Lung (tissue), 12 donors: ENCODE data around the gene HES5. TPM values are rescaled to one million over a fixed set of nuclear protein-coding genes. Genes with fewer than 3 reads are reported as not detected.

Experiments used
- ATAC-seq: fragments of 200-7000 bp; cut with Tn5 transposase; one replicate; pipeline ENCODE4 v1.9.1; 2020; ENCODE audit warnings: moderate number of reproducible peaks; ENCODE audit not compliant: insufficient read depth, low FRiP score
- DNase-seq, 3 donors: peaks; one replicate each; pipeline ENCODE4 v3.0.0-alpha.2; 2013 to 2017
- H3K27ac ChIP-seq, 2 donors: one replicate each; pipeline ENCODE4 v1.5.1; 2013; ENCODE audit warnings: mild to moderate bottlenecking in 2 of 2, moderate library complexity in 2 of 2, control low read depth in 1 of 2, inconsistent platforms in 1 of 2, low read depth in 1 of 2, low read length in 1 of 2
- H3K27me3 ChIP-seq, 3 donors: one replicate each; pipeline ENCODE4 v1.5.1; 2013; ENCODE audit warnings: low read length in 2 of 3; ENCODE audit not compliant: control insufficient read depth in 3 of 3, insufficient read depth in 3 of 3
- H3K36me3 ChIP-seq, 4 donors: one replicate each; pipeline ENCODE4 v1.5.1; 2013; ENCODE audit warnings: low read length in 4 of 4, mild to moderate bottlenecking in 1 of 4, moderate library complexity in 1 of 4; ENCODE audit not compliant: control insufficient read depth in 4 of 4, insufficient read depth in 4 of 4
- H3K4me1 ChIP-seq, 5 donors: one replicate each; pipeline ENCODE4 v1.5.1; 2013; ENCODE audit warnings: low read length in 5 of 5, mild to moderate bottlenecking in 2 of 5, moderate library complexity in 1 of 5; ENCODE audit not compliant: control insufficient read depth in 5 of 5, insufficient read depth in 5 of 5
- H3K4me3 ChIP-seq: one replicate; pipeline ENCODE4 v1.5.1; 2013; ENCODE audit warnings: mild to moderate bottlenecking, control low read depth, moderate library complexity
- H3K9ac ChIP-seq, 2 donors: one replicate each; pipeline ENCODE4 v1.5.1; 2013; ENCODE audit warnings: low read length in 2 of 2, control low read depth in 1 of 2; ENCODE audit not compliant: insufficient read depth in 1 of 2
- H3K9me3 ChIP-seq, 4 donors: one replicate each; pipeline ENCODE4 v1.5.1; 2013; ENCODE audit warnings: low read length in 3 of 4, mild to moderate bottlenecking in 1 of 4, moderate library complexity in 1 of 4; ENCODE audit not compliant: control insufficient read depth in 4 of 4, insufficient read depth in 3 of 4
- CTCF ChIP-seq: IDR thresholded peaks from 2 replicates; pipeline ENCODE4 v1.5.1; 2012; ENCODE audit warnings: mild to moderate bottlenecking; ENCODE audit errors: control extremely low read depth, extremely low read depth
- WGBS, 2 donors: extraction: QIAGEN DNeasy Blood & Tissue Kit; methylation state at CpG; one replicate each; pipeline ENCODE4 v1.1.7; 2013; 5-methylcytosine and 5-hydroxymethylcytosine counted together
- polyA plus RNA-seq, 2 donors: library from polyadenylated mRNA; stranded (reverse); fragments of 200-250 nt; gene quantifications; one replicate each; pipeline ENCODE4 v1.2.1, GENCODE V29; 2013
- total RNA-seq, 2 donors: library from RNA; depleted of rRNA in 1 of 2; stranded (reverse); fragments of >200 nt in 1 of 2; gene quantifications; one replicate each; pipeline ENCODE4 v1.2.1, GENCODE V29; 2014 to 2021
- donor health status: control.
- donor health status: control.
- donor health status: Bipolar disorder and iron deficiency.
- donor health status: healthy.
- donor health status: DM: yes; HTN: yes; CAD: no.

Gene HES5
- total and polyA plus RNA-seq, 4 donors: 0.16 to 1.00 (median 0.36) TPM

GRCh38 chr1:2544093-2544874 is 14.2 kb upstream of the HES5 start:
- ATAC-seq (no peak), DNase-seq (no peak)
- H3K9ac ChIP-seq: no peak overlapping the region
- H3K27ac ChIP-seq: no peak overlapping the region
- no peaks in the 10 kb centered on the region for H3K9me3 ChIP-seq
- H3K36me3 ChIP-seq: no peaks in the 10 kb centered on the region
- H3K4me3 ChIP-seq: no peak overlapping the region
- 57 to 69% methylated on average over 26 of the region's 26 CpGs for WGBS, 2 donors
- H3K27me3 ChIP-seq: no peaks in the 10 kb centered on the region
- H3K4me1 ChIP-seq: peaks cover 2 to 53% (median 16%) of the 10 kb centered on the region in 5 donors
- TF ChIP-seq CTCF: no peak

- Histone ChIP-seq H3K36me3 (no peaks in the 10 kb centered on the region), H3K27ac (no peak overlapping the region), H3K9me3 (no peaks in the 10 kb centered on the region), H3K4me3 (no peak overlapping the region), H3K4me1 (peaks cover 2 to 47% (median 13%) of the 10 kb centered on the region in 5 donors), H3K27me3 (no peaks in the 10 kb centered on the region), H3K9ac (no peak overlapping the region)
- ATAC-seq: no peak
- WGBS, 2 donors: 27 to 45% methylated on average over 25 to 26 of the region's 26 CpGs
- peak in 1 of 3 donors; percentile 54 for DNase-seq
- no peak for TF ChIP-seq CTCF
Observed at GRCh38 chr1:2543543-2544092, 13.6 kb upstream of the HES5 start.

- no peak overlapping the region for H3K9ac ChIP-seq
- H3K27me3 ChIP-seq: peaks cover 0 to 5% (median 0%) of the 10 kb centered on the region in 3 donors
- DNase-seq: no peak
- ATAC-seq: no peak
- no peak for TF ChIP-seq CTCF
- H3K4me3 ChIP-seq: no peak overlapping the region
- H3K36me3 ChIP-seq: no peaks in the 10 kb centered on the region
- no peaks in the 10 kb centered on the region for H3K9me3 ChIP-seq
- 87 to 89% methylated on average over 11 of the region's 11 CpGs for WGBS, 2 donors
- peaks cover 0 to 35% (median 10%) of the 10 kb centered on the region in 5 donors for H3K4me1 ChIP-seq
- H3K27ac ChIP-seq: no peak overlapping the region
Observed at GRCh38 chr1:2542246-2542915, 12.3 kb upstream of the HES5 start.
